ENCODE results near the gene CASZ1.

DNA sequence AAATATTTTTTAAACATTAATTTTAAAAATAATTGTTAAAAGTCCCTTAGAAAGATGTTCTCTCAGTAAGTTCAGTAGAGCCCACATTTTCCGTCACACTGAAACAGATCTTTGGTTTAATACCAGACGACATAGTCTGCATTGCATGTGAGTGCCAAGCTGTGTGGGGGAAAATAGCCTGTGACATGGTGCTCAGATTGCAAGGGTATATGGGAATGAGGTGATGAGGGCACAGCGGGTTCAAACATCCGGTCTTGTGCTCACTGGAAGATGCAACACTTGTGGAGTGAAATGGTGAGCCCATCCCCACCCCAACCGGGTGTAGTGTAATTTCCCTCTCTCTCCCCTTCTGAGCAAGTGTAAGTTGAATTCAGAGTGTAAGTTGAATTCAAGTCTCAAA, 207.4 kb downstream of the CASZ1 start:
- no peak for TF ChIP-seq POLR2A (IDR thresholded peaks at IDR 0.05)
- no peak for TF ChIP-seq CTCF (IDR thresholded peaks at IDR 0.05)
- TF ChIP-seq EP300 (IDR thresholded peaks at IDR 0.05): no peak
